Activated CD4-positive, alpha-beta T cell treated with anti-CD3 and anti-CD28 coated beads for 1 hour (primary cell): ENCODE data around the gene CHST8.
"Not testable (repeated sequence)": the region's sequence is repeated elsewhere in the genome, so short reads cannot be mapped to it uniquely, and the experiment has no call there.

Experiments used
- DNase-seq: peaks from one replicate; pipeline ENCODE4 v3.0.0-alpha.2; 2020

Gene CHST8

GRCh38 chr19:33818411-33818810 is 196.7 kb downstream of the CHST8 start:
- no peak for DNase-seq

- not testable (repeated sequence) for DNase-seq
Observed at GRCh38 chr19:33819078-33819477, 197.3 kb downstream of the CHST8 start.

DNA sequence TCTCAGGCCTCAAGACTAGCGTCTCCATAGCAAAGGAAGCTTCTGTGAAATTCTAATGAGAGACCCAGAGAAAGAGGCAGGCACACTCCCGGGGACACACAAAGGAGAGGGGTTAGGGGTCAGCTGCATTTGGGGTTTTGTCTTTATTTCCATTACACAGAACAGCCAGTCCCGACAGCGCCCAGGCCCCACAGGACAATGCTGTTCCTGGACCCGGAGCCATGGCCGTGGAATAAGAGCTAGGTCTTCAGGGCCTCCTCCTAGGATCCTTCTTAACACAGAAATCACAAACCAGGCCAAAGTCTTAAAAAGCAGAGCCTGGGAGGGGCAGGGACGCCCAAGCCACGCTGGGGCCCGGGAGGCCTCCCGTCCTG is 197.7 kb downstream of the CHST8 start:
- no peak for DNase-seq

DNA sequence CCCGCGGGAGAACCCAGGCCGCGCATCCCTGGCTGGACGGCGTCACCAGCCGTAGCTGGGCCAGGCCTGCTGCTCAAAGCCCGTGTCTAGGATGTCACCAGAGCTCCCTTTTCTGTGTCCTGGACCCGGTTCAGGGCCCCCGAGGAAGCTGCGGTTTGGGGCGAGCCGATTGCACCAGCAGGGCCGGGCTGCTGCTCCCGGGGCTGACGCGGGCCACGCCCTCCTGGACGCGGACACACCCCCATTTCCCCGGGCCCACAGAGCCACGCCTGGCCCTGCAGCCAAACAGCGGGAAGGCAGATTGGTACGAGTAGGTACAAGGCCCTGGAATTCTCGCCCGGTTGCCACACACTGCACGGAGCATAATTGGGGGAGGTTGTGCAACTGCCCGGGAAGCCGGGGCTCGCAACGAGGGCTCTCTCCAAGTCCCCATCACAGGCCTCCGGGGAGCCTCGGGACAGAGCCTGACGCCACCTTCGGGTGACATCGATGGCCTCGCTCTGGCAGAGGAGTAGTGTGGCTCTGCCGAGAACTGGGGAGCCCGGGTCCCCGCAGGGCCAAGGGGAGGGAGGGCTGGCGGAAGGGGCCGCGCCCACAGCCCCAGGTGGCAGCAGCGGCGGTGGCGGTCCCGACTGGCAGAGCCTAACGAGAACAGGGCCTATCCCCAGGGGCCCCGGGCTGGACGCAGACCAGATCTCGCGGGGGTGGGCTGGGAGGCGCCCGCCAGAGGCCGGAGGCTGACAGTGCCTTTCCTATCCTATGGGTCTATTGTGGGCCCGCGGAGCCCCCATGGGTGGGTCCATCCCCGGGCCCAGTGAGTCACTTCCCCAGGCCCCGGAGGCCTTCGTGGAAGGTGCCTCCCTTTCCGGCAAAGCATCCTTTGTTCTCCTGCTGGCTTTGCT is 198.4 kb downstream of the CHST8 start:
- DNase-seq: peak; percentile 20

DNA sequence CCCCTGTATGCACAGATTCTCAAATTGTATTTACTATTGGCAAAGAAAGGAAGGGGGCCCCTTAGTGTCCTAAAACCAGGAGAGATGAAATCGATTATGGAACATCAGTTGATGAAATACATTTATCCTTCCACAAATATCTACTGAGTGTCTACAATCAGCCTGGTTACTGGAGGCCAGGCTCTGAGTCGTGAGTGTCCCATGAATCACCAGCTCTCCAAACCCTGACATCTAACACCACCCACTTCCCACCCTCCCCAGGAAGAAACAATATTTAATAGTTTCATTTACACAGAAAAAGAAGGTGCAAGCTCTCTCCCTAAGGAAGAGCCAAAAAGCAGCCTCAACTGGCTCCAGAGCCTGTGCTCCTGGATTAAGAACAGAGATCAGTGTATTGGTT is 200.1 kb downstream of the CHST8 start:
- no peak for DNase-seq
